WTC11 (cell line): ENCODE results near the gene ITGAV. TPM values are rescaled to one million over a fixed set of nuclear protein-coding genes. Genes with fewer than 3 reads are reported as not detected.

Experiments
- ATAC-seq: fragments of 200-7000 bp; cut with Tn5 transposase; 2 replicates; pipeline ENCODE4 v1.10.0; 2021; ENCODE audit warnings: mild to moderate bottlenecking, moderate library complexity
- CTCF ChIA-PET: fragments of 300-600 bp; sonication (Branson Sonifier 250); formaldehyde crosslinking; loops from one replicate; lab custom pipeline; 2021; ENCODE audit warnings: antibody characterized with exemption; lab: Charles Lee
- POLR2A ChIA-PET: fragments of 350-600 bp; sonication (Branson Sonifier 250); formaldehyde crosslinking; loops from one replicate; lab custom pipeline; 2021; ENCODE audit warnings: antibody characterized with exemption; lab: Charles Lee
- DNase-seq: peaks from one replicate; pipeline ENCODE4 v3.0.0; 2021; ENCODE audit warnings: low spot score
- H3K27ac Mint-ChIP-seq: 2 replicates; pipeline ENCODE4 v1.8.0; 2021; ENCODE audit warnings: mixed read lengths
- H3K27me3 Mint-ChIP-seq: 2 replicates; pipeline ENCODE4 v1.8.0; 2021; ENCODE audit warnings: low read depth, mild to moderate bottlenecking, moderate library complexity, mixed read lengths
- H3K36me3 Mint-ChIP-seq: 2 replicates; pipeline ENCODE4 v1.8.0; 2021; ENCODE audit warnings: mixed read lengths
- H3K4me1 Mint-ChIP-seq: 2 replicates; pipeline ENCODE4 v1.8.0; 2022; ENCODE audit warnings: mixed read lengths
- H3K4me3 Mint-ChIP-seq: 2 replicates; pipeline ENCODE4 v1.8.0; 2021; ENCODE audit warnings: mild to moderate bottlenecking, moderate library complexity, mixed read lengths
- H3K9me3 Mint-ChIP-seq: 2 replicates; pipeline ENCODE4 v1.8.0; 2021; ENCODE audit warnings: mixed read lengths
- ATF3 ChIP-seq: sonication (generic); formaldehyde crosslinking; conservative IDR thresholded peaks from 2 replicates; pipeline ENCODE4 v1.8.1; 2022; ENCODE audit warnings: mild to moderate bottlenecking, missing genetic modification reagents
- GABPB1 ChIP-seq: sonication (generic); formaldehyde crosslinking; IDR thresholded peaks from 2 replicates; pipeline ENCODE4 v1.8.1; 2023; ENCODE audit warnings: mild to moderate bottlenecking, missing genetic modification reagents
- GTF2I ChIP-seq: fragments of 250-450 bp; sonication (Bioruptor Pico); conservative IDR thresholded peaks from 2 replicates; pipeline ENCODE4 v1.4.0; 2021; ENCODE audit warnings: mild to moderate bottlenecking
- JUN ChIP-seq: sonication (generic); formaldehyde crosslinking; IDR thresholded peaks from 2 replicates; pipeline ENCODE4 v1.8.0; 2023; ENCODE audit warnings: mild to moderate bottlenecking, missing genetic modification reagents
- KAT7 ChIP-seq: sonication (generic); formaldehyde crosslinking; IDR thresholded peaks from 2 replicates; pipeline ENCODE4 v1.8.1; 2023; ENCODE audit warnings: missing genetic modification reagents, mild to moderate bottlenecking, borderline replicate concordance
- MAX ChIP-seq: sonication (generic); formaldehyde crosslinking; IDR thresholded peaks from 2 replicates; pipeline ENCODE4 v1.8.0; 2022; ENCODE audit warnings: mild to moderate bottlenecking, missing genetic modification reagents
- MXD4 ChIP-seq: fragments of 250-450 bp; sonication (Bioruptor Pico); IDR thresholded peaks from 2 replicates; pipeline ENCODE4 v1.8.0; 2021; ENCODE audit warnings: mild to moderate bottlenecking, moderate library complexity, borderline replicate concordance
- NR2C2 ChIP-seq: sonication (generic); formaldehyde crosslinking; IDR thresholded peaks from 2 replicates; pipeline ENCODE4 v1.8.0; 2022; ENCODE audit warnings: mild to moderate bottlenecking, missing genetic modification reagents
- RELA ChIP-seq: sonication (generic); formaldehyde crosslinking; IDR thresholded peaks from 2 replicates; pipeline ENCODE4 v1.8.1; 2022; ENCODE audit warnings: missing genetic modification reagents, mild to moderate bottlenecking, borderline replicate concordance
- SP1 ChIP-seq: sonication (generic); formaldehyde crosslinking; conservative IDR thresholded peaks from 2 replicates; pipeline ENCODE4 v1.8.1; 2022; ENCODE audit warnings: missing genetic modification reagents
- ZNF263 ChIP-seq: sonication (generic); formaldehyde crosslinking; IDR thresholded peaks from 2 replicates; pipeline ENCODE4 v1.8.1; 2022; ENCODE audit warnings: low read depth, mild to moderate bottlenecking, moderate library complexity, missing genetic modification reagents
- ZNF396 ChIP-seq: fragments of 250-450 bp; sonication (Bioruptor Pico); IDR thresholded peaks from 2 replicates; pipeline ENCODE4 v1.8.0; 2021; ENCODE audit warnings: mild to moderate bottlenecking, moderate library complexity, borderline replicate concordance
- ZNF425 ChIP-seq: fragments of 250-450 bp; sonication (Bioruptor Pico); conservative IDR thresholded peaks from 2 replicates; pipeline ENCODE4 v1.9.0; 2021; ENCODE audit warnings: mild to moderate bottlenecking
- total RNA-seq: library from RNA; stranded (reverse); gene quantifications from 3 replicates; pipeline ENCODE4 v1.2.3, GENCODE V29; 2021
- TF ChIP-seq, protein P1 (sequence below): fragments of 250-450 bp; sonication (Bioruptor Pico); IDR thresholded peaks from 2 replicates; pipeline ENCODE4 v1.9.0; 2021; ENCODE audit warnings: mild to moderate bottlenecking, borderline replicate concordance
- TF ChIP-seq, protein P2 (sequence below): sonication (generic); formaldehyde crosslinking; conservative IDR thresholded peaks from 2 replicates; pipeline ENCODE4 v1.8.1; 2023; ENCODE audit warnings: mild to moderate bottlenecking, low read depth, missing genetic modification reagents, moderate library complexity
- TF ChIP-seq, protein P3 (sequence below): fragments of 250-450 bp; sonication (Bioruptor Pico); IDR thresholded peaks from 2 replicates; pipeline ENCODE4 v1.9.0; 2021; ENCODE audit warnings: moderate library complexity, mild to moderate bottlenecking, inconsistent platforms, borderline replicate concordance

ITGAV gene
- total RNA-seq, 1 experiment from 2014 or later, result 30.0 TPM

DNA sequence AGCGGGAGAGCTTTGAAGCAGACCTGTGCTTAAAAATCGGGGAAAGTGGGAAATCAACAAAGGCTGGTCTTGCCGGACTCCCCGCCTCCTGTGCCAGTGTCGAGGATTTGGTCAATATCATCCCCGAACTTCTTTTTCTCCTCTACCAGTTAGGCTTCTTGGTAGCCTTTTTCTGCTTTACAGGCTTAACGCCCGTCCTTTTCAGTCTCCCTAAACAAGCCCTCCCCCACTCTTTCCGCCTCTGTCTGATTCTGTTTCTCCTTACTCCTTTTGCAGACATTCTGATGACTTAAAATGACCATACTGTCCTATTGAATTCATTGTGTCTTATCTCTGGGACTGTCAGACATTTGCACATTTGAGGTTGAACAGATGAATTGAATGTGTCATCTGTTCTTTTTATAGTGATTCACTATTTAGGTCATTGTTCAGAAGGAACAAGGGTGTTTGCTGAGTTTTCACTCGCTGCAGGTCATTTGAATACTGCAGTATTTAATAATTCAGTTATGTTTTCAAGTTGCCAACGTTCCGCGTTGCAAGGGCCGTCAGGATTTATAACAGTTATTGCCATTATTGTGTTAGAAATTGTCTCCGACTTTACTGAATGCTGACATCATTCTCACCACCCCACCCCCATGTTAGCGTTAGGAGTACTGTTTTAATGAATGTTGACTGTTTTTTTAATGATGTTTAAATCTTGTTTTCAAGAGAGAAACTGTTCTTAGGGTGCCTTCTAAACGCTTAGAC lies 1.1 kb downstream of the ITGAV start (continued):
- TF ChIP-seq, protein P1, sequence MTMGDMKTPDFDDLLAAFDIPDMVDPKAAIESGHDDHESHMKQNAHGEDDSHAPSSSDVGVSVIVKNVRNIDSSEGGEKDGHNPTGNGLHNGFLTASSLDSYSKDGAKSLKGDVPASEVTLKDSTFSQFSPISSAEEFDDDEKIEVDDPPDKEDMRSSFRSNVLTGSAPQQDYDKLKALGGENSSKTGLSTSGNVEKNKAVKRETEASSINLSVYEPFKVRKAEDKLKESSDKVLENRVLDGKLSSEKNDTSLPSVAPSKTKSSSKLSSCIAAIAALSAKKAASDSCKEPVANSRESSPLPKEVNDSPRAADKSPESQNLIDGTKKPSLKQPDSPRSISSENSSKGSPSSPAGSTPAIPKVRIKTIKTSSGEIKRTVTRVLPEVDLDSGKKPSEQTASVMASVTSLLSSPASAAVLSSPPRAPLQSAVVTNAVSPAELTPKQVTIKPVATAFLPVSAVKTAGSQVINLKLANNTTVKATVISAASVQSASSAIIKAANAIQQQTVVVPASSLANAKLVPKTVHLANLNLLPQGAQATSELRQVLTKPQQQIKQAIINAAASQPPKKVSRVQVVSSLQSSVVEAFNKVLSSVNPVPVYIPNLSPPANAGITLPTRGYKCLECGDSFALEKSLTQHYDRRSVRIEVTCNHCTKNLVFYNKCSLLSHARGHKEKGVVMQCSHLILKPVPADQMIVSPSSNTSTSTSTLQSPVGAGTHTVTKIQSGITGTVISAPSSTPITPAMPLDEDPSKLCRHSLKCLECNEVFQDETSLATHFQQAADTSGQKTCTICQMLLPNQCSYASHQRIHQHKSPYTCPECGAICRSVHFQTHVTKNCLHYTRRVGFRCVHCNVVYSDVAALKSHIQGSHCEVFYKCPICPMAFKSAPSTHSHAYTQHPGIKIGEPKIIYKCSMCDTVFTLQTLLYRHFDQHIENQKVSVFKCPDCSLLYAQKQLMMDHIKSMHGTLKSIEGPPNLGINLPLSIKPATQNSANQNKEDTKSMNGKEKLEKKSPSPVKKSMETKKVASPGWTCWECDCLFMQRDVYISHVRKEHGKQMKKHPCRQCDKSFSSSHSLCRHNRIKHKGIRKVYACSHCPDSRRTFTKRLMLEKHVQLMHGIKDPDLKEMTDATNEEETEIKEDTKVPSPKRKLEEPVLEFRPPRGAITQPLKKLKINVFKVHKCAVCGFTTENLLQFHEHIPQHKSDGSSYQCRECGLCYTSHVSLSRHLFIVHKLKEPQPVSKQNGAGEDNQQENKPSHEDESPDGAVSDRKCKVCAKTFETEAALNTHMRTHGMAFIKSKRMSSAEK (CRISPR knock-in tag), result no peak
- TF ChIP-seq NR2C2 (CRISPR knock-in tag) (no peak), ZNF263 (CRISPR knock-in tag) (no peak), MXD4 (CRISPR knock-in tag) (no peak), GABPB1 (no peak), SP1 (no peak), ZNF425 (CRISPR knock-in tag) (no peak)
- TF ChIP-seq, protein P2, sequence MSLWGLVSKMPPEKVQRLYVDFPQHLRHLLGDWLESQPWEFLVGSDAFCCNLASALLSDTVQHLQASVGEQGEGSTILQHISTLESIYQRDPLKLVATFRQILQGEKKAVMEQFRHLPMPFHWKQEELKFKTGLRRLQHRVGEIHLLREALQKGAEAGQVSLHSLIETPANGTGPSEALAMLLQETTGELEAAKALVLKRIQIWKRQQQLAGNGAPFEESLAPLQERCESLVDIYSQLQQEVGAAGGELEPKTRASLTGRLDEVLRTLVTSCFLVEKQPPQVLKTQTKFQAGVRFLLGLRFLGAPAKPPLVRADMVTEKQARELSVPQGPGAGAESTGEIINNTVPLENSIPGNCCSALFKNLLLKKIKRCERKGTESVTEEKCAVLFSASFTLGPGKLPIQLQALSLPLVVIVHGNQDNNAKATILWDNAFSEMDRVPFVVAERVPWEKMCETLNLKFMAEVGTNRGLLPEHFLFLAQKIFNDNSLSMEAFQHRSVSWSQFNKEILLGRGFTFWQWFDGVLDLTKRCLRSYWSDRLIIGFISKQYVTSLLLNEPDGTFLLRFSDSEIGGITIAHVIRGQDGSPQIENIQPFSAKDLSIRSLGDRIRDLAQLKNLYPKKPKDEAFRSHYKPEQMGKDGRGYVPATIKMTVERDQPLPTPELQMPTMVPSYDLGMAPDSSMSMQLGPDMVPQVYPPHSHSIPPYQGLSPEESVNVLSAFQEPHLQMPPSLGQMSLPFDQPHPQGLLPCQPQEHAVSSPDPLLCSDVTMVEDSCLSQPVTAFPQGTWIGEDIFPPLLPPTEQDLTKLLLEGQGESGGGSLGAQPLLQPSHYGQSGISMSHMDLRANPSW (CRISPR knock-in tag), result no peak
- TF ChIP-seq, protein P3, sequence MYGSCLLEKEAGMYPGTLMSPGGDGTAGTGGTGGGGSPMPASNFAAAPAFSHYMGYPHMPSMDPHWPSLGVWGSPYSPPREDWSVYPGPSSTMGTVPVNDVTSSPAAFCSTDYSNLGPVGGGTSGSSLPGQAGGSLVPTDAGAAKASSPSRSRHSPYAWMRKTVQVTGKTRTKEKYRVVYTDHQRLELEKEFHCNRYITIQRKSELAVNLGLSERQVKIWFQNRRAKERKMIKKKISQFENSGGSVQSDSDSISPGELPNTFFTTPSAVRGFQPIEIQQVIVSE, result no peak
- TF ChIP-seq, all 79 proteins: peak for 0

DNA sequence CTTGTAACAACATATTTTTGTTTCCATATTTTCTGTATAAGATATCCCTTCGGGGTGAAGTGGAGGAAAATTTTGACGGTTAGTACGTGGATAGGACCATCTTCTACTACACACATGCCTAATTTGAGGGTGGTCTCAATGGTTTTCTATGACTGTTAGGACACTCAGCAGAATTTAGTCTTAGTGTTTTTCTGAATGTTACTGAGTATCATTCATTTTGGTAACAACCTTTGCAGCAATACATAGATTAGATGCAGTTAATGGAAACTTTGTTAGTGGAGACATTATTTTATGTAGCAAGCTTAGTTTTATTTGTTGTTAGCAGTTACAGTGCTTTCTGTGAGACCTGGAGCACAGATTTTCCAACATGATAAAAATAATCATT lies 1.6 kb downstream of the ITGAV start:
- H3K36me3 Mint-ChIP-seq, result no peaks in the 10 kb centered on the region
- no peaks in the 10 kb centered on the region for H3K9me3 Mint-ChIP-seq
- ChIA-PET CTCF (no interaction called here), POLR2A (no interaction called here)
- TF ChIP-seq KAT7 (CRISPR knock-in tag) (no peak), RELA (no peak), GABPB1 (no peak), ATF3 (CRISPR knock-in tag) (no peak), MAX (CRISPR knock-in tag) (no peak), ZNF396 (CRISPR knock-in tag) (no peak), JUN (CRISPR knock-in tag) (no peak), GTF2I (CRISPR knock-in tag) (no peak)
- TF ChIP-seq, protein P3, result no peak
- peaks cover 37% of the 10 kb centered on the region for H3K4me1 Mint-ChIP-seq
- DNase-seq (no peak), ATAC-seq (no peak)
- H3K27ac Mint-ChIP-seq, result no peak overlapping the region
- H3K4me3 Mint-ChIP-seq, result peak overlapping the region; percentile 82
- no peaks in the 10 kb centered on the region for H3K27me3 Mint-ChIP-seq
